ENCODE measurements around the gene IL12RB2.

IL12RB2 gene, protein sequence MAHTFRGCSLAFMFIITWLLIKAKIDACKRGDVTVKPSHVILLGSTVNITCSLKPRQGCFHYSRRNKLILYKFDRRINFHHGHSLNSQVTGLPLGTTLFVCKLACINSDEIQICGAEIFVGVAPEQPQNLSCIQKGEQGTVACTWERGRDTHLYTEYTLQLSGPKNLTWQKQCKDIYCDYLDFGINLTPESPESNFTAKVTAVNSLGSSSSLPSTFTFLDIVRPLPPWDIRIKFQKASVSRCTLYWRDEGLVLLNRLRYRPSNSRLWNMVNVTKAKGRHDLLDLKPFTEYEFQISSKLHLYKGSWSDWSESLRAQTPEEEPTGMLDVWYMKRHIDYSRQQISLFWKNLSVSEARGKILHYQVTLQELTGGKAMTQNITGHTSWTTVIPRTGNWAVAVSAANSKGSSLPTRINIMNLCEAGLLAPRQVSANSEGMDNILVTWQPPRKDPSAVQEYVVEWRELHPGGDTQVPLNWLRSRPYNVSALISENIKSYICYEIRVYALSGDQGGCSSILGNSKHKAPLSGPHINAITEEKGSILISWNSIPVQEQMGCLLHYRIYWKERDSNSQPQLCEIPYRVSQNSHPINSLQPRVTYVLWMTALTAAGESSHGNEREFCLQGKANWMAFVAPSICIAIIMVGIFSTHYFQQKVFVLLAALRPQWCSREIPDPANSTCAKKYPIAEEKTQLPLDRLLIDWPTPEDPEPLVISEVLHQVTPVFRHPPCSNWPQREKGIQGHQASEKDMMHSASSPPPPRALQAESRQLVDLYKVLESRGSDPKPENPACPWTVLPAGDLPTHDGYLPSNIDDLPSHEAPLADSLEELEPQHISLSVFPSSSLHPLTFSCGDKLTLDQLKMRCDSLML

GRCh38 chr1:67307251-67308060 lies at the start of gene IL12RB2:
TSS of gene IL12RB2 (plus strand) at chr1:67307873. CDS start at chr1:67320369, 12,496 bp downstream.
- no peak for DNase-seq (ENCODE audit: low spot score)

- no peak for DNase-seq (ENCODE audit: low spot score)
Observed at GRCh38 chr1:67261680-67262079, 46.0 kb upstream of the IL12RB2 start.

DNA sequence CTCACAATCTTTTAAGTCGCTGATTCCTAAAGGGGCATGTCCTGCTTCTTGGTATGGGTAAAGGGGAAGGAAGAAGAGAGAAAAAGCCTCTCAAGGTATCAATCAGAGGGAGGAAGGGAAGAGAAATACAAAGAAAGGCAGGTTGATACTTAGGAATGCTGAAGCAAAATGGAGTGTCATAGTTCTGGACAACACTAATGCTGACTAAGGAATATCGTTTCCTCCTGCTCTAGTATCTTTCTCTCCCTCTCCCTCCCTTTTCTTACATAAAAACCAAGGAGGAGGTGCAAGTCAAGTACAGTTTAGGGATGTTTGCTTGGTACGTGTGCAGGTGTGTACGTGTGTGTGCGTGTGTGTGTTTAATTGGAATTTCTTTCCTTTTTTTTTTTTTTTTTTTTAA lies 44.9 kb upstream of the IL12RB2 start:
- DNase-seq (ENCODE audit: low spot score) = no peak

GRCh38 chr1:67264152-67264551 lies 43.5 kb upstream of the IL12RB2 start:
- no peak for DNase-seq (ENCODE audit: low spot score)

DNA sequence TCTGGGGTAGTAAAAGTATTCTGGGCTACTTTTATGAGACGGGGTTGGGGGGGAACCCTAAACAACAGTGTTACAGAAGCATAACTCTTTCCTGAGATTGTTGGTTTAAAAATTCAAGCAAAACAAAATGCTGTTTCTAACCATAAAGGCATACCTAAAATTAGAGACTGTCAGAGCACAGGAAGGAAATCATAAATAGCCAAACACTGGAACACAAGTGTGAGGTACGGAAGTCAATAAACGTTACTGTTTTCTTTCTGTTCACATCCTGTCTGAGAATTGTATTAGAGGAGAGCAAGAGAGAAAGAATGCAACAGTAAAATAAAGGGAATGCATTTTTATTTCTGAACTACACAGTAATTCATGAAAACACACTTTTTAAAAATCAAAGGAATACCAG lies 42.8 kb upstream of the IL12RB2 start:
- no peak for DNase-seq (ENCODE audit: low spot score)

GRCh38 chr1:67269061-67269460 lies 38.6 kb upstream of the IL12RB2 start:
- no peak for DNase-seq (ENCODE audit: low spot score)

- DNase-seq (ENCODE audit: low spot score) = no peak
Observed at GRCh38 chr1:67270541-67270940, 37.1 kb upstream of the IL12RB2 start.

GRCh38 chr1:67273591-67273990 lies 34.1 kb upstream of the IL12RB2 start:
- no peak for DNase-seq (ENCODE audit: low spot score)

- no peak for DNase-seq (ENCODE audit: low spot score)
Observed at GRCh38 chr1:67274623-67275325, 32.9 kb upstream of the IL12RB2 start.

DNA sequence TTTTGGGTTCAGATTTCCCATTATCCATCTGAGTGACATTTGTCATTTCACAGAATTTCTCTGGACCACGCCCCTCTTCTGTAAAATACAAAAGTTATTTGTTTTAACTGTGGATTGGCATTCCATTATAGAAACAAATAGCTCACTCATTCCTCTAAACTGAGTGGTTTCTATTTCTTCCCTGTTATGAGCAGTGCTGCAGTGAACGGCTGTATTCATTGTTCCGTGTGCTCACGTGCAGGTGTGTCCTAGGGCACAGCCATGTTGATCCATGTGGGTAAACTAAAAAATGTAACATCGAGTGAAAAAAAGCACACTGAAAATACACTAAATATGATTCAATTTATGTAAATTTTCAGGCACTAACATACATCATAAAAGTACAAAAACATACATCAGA lies 27.0 kb upstream of the IL12RB2 start:
- DNase-seq (ENCODE audit: low spot score) = no peak

DNA sequence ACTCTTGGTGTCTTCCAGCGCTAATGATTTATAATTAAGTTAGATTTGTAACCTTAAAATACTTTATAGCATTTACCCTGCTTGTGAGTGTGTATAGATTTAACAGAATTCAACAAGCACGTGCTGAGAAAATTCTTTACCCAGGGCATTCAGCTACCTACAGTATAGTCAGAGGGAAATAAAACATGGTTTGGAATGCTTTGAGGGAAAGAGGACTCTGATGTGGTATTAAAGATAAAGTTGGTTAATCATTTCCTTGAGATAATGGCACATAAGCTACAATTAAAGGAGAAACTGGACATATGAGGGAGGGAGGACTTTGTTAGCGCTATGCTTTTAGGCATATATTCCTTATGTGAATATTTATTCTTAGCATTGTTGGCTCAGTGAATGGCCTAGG lies 26.4 kb upstream of the IL12RB2 start:
- DNase-seq (ENCODE audit: low spot score) = no peak

DNA sequence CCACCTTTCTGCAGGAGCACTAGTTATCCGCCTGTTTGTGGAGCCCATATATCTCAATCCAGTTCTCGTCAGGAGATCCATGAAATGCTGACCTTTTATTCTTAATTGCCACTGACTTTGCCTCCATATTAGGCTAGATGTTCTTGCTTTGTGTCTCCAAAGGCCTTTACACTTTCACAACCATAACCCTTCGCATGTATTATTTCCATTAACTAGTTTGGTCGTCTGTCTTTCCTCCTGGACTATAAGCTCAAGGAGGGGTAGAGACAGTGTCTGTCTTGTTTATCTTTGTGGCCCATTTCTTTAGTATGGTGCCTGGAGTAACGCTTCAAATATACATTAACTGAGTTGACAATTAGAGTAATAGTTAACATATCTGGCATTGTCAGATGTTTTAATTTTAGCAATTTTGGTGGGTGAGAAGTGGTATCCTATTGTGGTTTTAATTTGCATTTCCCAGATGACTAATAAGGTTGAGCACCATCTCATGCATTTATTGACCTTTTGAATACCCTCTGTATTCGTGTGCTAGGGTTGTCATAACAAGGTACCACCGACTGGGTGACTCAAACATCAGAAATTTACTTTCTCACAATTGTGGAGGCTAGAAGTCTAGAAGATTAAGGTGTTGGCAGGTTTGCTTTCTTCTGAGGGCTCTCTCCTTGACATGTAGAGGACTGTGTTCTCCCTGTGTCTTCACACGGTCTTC lies 21.7 kb upstream of the IL12RB2 start:
- no peak for DNase-seq (ENCODE audit: low spot score)

DNA sequence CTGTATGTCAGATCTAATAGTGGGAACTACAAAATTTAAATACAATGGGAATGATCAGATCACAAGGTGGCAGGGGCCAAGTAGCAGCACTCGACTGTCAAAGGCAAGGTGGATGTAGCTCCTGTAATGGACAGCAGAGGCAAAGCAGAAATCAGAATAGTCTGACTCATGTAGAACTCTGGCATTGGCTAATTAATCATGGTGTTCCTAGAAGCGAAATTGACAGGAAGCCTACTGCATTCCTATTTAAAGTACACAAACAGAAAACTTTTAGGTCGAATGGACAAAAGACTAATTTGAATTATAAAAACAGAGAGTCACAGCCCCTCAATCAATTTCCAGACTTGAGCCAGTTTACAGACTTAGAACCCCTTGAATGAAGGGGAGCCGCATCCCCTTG lies 17.4 kb upstream of the IL12RB2 start:
- no peak for DNase-seq (ENCODE audit: low spot score)

DNA sequence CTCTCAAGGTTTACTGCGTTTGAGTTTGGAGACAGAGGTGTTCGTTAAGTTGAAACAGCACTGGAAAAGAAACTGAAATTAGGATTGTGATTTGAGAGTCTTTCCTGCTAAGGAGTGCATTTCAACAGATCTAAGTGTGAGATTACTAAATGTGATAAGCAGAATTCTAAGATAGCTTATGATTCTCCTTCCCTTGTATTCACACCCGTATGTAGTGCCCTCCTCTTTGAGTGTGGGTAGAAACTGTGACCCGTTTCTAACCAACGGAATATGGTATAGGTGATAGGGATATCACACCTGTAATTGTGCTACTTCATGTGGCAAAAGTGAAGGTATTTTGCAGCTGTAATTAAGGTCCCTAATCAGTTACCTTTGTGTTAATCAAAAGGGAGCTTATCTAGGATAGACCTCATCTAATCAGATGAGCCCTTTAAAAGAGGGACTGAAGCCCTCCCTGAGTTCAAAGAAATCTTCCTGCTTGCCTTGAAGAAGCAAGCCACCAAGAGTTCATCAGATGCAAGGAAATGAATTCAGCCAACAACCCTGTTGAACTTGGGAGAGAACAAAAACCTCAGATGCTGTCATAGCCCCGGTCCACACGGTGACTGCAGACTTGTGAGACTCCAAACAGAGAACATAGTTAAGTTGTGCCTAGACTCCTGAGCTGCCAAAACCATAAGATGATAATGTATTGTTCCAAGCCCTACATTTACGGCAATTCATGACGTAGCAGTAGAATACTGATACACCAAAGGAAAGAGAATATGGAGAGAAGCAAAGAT lies 12.6 kb upstream of the IL12RB2 start:
- DNase-seq (ENCODE audit: low spot score) = no peak

GRCh38 chr1:67298762-67299161 lies 8.9 kb upstream of the IL12RB2 start:
- no peak for DNase-seq (ENCODE audit: low spot score)

DNA sequence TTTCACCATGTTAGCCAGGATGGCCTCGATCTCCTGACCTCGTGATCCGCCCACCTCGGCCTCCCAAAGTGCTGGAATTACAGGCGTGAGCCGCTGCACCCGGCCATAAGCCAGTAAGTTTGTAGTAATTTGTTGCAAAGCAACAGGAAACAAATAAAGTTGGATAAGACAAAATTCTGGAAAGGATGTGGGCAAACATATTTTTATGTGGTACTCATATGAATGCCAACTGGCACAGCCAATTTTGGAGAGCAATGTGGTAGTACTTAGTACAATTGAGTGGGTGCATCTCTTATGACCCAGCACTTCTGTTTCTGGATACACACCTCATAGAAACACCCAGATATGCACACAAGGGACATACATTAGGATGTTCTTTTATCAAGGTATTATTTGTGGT lies 8.4 kb upstream of the IL12RB2 start:
- no peak for DNase-seq (ENCODE audit: low spot score)

DNA sequence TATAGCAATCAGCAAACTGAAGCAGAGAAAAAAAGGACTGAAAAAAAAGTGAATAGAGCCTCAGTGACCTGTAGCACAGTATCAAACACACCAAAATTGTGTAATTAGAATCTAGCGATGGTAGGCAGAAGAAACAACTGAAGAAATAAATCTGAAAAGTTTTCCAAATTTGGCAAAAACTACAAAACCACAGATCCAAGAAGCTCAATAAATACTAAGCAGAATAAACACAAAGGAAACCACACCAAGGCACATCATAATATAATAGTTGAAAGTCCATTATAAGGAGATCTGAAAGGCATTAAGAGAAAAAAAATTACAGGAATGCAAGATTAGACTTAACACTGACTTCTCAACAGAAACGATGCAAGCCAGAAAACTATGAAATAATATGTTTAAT lies 7.1 kb upstream of the IL12RB2 start:
- DNase-seq (ENCODE audit: low spot score) = no peak

DNA sequence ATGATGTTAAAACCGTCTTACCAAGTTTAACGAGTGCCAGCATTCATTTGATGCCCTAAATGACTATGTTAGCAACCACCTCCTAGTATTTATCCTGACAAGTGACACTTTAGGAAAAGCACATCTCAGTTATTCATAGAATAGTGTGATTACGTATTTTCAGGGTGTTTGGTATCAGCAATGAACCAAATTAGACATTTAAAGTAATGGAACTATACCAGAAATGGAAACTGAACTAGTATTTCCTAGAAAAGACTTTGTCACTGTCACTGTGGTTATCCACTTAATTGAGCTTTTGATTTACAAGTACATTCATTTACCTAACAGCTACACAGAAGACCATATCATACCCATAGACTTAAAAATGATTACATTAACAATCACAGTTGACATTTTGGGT lies 3.6 kb upstream of the IL12RB2 start:
- DNase-seq (ENCODE audit: low spot score) = no peak

DNA sequence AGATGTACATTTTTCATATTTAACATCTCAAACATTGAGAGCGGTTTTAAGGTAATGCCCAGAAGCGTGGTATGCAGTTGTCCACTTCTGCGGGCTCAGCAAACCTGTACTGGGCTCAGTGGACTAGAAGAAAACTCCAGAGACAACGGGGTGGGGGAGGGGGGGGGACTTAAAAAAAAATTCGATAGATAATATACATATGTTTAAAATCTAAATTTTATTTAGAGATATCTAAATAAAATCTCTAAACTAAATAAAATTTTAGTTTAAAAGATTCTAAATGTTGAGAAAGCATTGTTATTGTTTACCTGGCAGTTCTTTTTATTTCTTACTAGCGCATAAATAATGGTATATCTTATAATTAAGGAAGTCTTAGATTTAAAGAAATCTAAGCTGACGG lies 1.1 kb upstream of the IL12RB2 start:
- DNase-seq (ENCODE audit: low spot score) = no peak

- DNase-seq (ENCODE audit: low spot score) = no peak
Observed at GRCh38 chr1:67308136-67308535, 463 bp downstream of the IL12RB2 start.
